ENCODE results near the gene STXBP5.

Gene STXBP5

GRCh38 chr6:147297124-147297523, 92.9 kb downstream of the STXBP5 start:
- H3K4me3 ChIP-seq (ENCODE audit: low read depth, low read length) = no peak overlapping the region
- TF ChIP-seq MYC (IDR thresholded peaks at IDR 0.05; ENCODE audit: low read depth, low read length) (no peak), CTCF (IDR thresholded peaks at IDR 0.05; ENCODE audit: low read depth, low read length) (no peak), POLR2A (IDR thresholded peaks at IDR 0.05; ENCODE audit: extremely low read depth, insufficient read length) (no peak), MAX (IDR thresholded peaks at IDR 0.05; ENCODE audit: low read depth, low read length) (no peak)
- no peak for DNase-seq (ENCODE audit: low read depth)

- no peak overlapping the region for H3K4me3 ChIP-seq (ENCODE audit: low read depth, low read length)
- no peak for DNase-seq (ENCODE audit: low read depth)
- no peak for TF ChIP-seq MAX (IDR thresholded peaks at IDR 0.05; ENCODE audit: low read depth, low read length)
Observed at GRCh38 chr6:147297663-147298316, 93.6 kb downstream of the STXBP5 start.

GRCh38 chr6:147298461-147298860, 94.2 kb downstream of the STXBP5 start:
- no peak for DNase-seq (ENCODE audit: low read depth)
- no peak overlapping the region for H3K4me3 ChIP-seq (ENCODE audit: low read depth, low read length)
- TF ChIP-seq MAX (IDR thresholded peaks at IDR 0.05; ENCODE audit: low read depth, low read length) (no peak), POLR2A (IDR thresholded peaks at IDR 0.05; ENCODE audit: extremely low read depth, insufficient read length) (no peak), MYC (IDR thresholded peaks at IDR 0.05; ENCODE audit: low read depth, low read length) (no peak), CTCF (IDR thresholded peaks at IDR 0.05; ENCODE audit: low read depth, low read length) (no peak)

- DNase-seq (ENCODE audit: low read depth) = no peak
- H3K4me3 ChIP-seq (ENCODE audit: low read depth, low read length) = no peak overlapping the region
- TF ChIP-seq MYC (IDR thresholded peaks at IDR 0.05; ENCODE audit: low read depth, low read length) (no peak), MAX (IDR thresholded peaks at IDR 0.05; ENCODE audit: low read depth, low read length) (no peak), CTCF (IDR thresholded peaks at IDR 0.05; ENCODE audit: low read depth, low read length) (no peak), POLR2A (IDR thresholded peaks at IDR 0.05; ENCODE audit: extremely low read depth, insufficient read length) (no peak)
Observed at GRCh38 chr6:147299035-147299434, 94.8 kb downstream of the STXBP5 start.

GRCh38 chr6:147301070-147301469, 96.9 kb downstream of the STXBP5 start:
- DNase-seq (ENCODE audit: low read depth) = no peak
- H3K4me3 ChIP-seq (ENCODE audit: low read depth, low read length) = no peak overlapping the region
- TF ChIP-seq MYC (IDR thresholded peaks at IDR 0.05; ENCODE audit: low read depth, low read length) = no peak
- no peak for TF ChIP-seq CTCF (IDR thresholded peaks at IDR 0.05; ENCODE audit: low read depth, low read length)
- no peak for TF ChIP-seq MAX (IDR thresholded peaks at IDR 0.05; ENCODE audit: low read depth, low read length)
- TF ChIP-seq POLR2A (IDR thresholded peaks at IDR 0.05; ENCODE audit: extremely low read depth, insufficient read length) = no peak

GRCh38 chr6:147304016-147304415, 99.8 kb downstream of the STXBP5 start:
- DNase-seq (ENCODE audit: low read depth) = no peak
- TF ChIP-seq POLR2A (IDR thresholded peaks at IDR 0.05; ENCODE audit: extremely low read depth, insufficient read length) (no peak), CTCF (IDR thresholded peaks at IDR 0.05; ENCODE audit: low read depth, low read length) (no peak), MYC (IDR thresholded peaks at IDR 0.05; ENCODE audit: low read depth, low read length) (no peak), MAX (IDR thresholded peaks at IDR 0.05; ENCODE audit: low read depth, low read length) (no peak)
- H3K4me3 ChIP-seq (ENCODE audit: low read depth, low read length) = no peak overlapping the region
